CD4-positive, alpha-beta T cell (primary cell): ENCODE measurements around the gene KCNH1. TPM values are rescaled to one million over a fixed set of nuclear protein-coding genes. Genes with fewer than 3 reads are reported as not detected.

Source experiments
- ATAC-seq: fragments of 200-7000 bp; cut with Tn5 transposase; one replicate; pipeline ENCODE4 v1.10.0; 2022; ENCODE audit warnings: mild to moderate bottlenecking; ENCODE audit not compliant: poor library complexity
- CTCF ChIA-PET: fragments of 350-600 bp; sonication (Branson Sonifier 250); formaldehyde crosslinking; loops from one replicate; lab custom pipeline; 2021; ENCODE audit warnings: antibody characterized with exemption, inconsistent platforms; lab: Charles Lee
- POLR2A ChIA-PET: fragments of 350-600 bp; sonication (Branson Sonifier 250); formaldehyde crosslinking; loops from one replicate; lab custom pipeline; 2021; ENCODE audit warnings: antibody characterized with exemption, inconsistent platforms; lab: Charles Lee
- DNase-seq, 14 experiments: peaks; one replicate each; pipeline ENCODE4 v3.0.0-alpha.2; 2013 to 2020; ENCODE audit warnings: mixed read lengths in 2 of 14
- H3K27ac ChIP-seq, 2 donors: one replicate each; pipeline versions ENCODE4 v1.5.1 to v1.7.0; 2013; ENCODE audit warnings: low read length in 2 of 2, low read depth in 1 of 2, mild to moderate bottlenecking in 1 of 2
- H3K27me3 ChIP-seq, 2 experiments: 1 replicate in 1 of 2; 2 replicates in 1 of 2; pipeline versions ENCODE4 v1.6.1 to v1.7.0; 2013; ENCODE audit warnings: low read length in 2 of 2, control low read depth in 1 of 2, mild to moderate bottlenecking in 1 of 2, moderate library complexity in 1 of 2; ENCODE audit not compliant: insufficient read depth in 2 of 2, control insufficient read depth in 1 of 2
- H3K36me3 ChIP-seq: one replicate; pipeline ENCODE4 v1.6.1; 2013; ENCODE audit warnings: low read length, control low read depth; ENCODE audit not compliant: insufficient read depth
- H3K4me1 ChIP-seq: one replicate; pipeline ENCODE4 v1.6.1; 2013; ENCODE audit warnings: low read length, control low read depth; ENCODE audit not compliant: insufficient read depth
- H3K4me3 ChIP-seq: one replicate; pipeline ENCODE4 v1.5.1; 2013; ENCODE audit warnings: mild to moderate bottlenecking, low read length, moderate library complexity
- H3K9me3 ChIP-seq, 2 experiments: 1 replicate in 1 of 2; 2 replicates in 1 of 2; pipeline versions ENCODE4 v1.6.1 to v1.7.0; 2013; ENCODE audit warnings: low read length in 2 of 2, mild to moderate bottlenecking in 2 of 2, control low read depth in 1 of 2, moderate library complexity in 1 of 2; ENCODE audit not compliant: control insufficient read depth in 1 of 2, insufficient read depth in 1 of 2
- H3K27ac Mint-ChIP-seq: one replicate; pipeline ENCODE4 v1.8.0; 2020; ENCODE audit warnings: mixed read lengths
- H3K27me3 Mint-ChIP-seq: one replicate; pipeline ENCODE4 v1.8.0; 2021; ENCODE audit warnings: mixed read lengths
- H3K36me3 Mint-ChIP-seq: one replicate; pipeline ENCODE4 v1.8.0; 2021; ENCODE audit warnings: low read depth, mixed read lengths
- H3K4me1 Mint-ChIP-seq: one replicate; pipeline ENCODE4 v1.8.0; 2021; ENCODE audit warnings: low read depth, mixed read lengths
- H3K4me3 Mint-ChIP-seq: one replicate; pipeline ENCODE4 v1.8.0; 2020; ENCODE audit warnings: mild to moderate bottlenecking, mixed read lengths
- H3K9me3 Mint-ChIP-seq: one replicate; pipeline ENCODE4 v1.8.0; 2020; ENCODE audit warnings: mixed read lengths
- intact Hi-C, 2 experiments: fragments of 100-400 bp; cut with DNase I in 1 of 2; cut with micrococcal nuclease in 1 of 2; formaldehyde crosslinking; loops; one replicate each; pipeline versions ENCODE4 v1.15.1 to v1.9.0; 2023 to 2025; cut with DNase I, micrococcal nuclease
- total RNA-seq, 174 experiments: library from RNA in 2 of 174; stranded (reverse) in 2 of 174; gene quantifications; one replicate each; pipeline ENCODE4 v1.2.3 and lab custom pipeline; 2021 to 2026
- TF ChIP-seq, protein P1 (sequence below): fragments of 200-600 bp; IDR thresholded peaks from one replicate; pipeline ENCODE4 v1.8.0; 2022; ENCODE audit warnings: antibody characterized with exemption, mild to moderate bottlenecking

The KCNH1 gene
- total RNA-seq, 2 experiments from 2014 or later = not detected

DNA sequence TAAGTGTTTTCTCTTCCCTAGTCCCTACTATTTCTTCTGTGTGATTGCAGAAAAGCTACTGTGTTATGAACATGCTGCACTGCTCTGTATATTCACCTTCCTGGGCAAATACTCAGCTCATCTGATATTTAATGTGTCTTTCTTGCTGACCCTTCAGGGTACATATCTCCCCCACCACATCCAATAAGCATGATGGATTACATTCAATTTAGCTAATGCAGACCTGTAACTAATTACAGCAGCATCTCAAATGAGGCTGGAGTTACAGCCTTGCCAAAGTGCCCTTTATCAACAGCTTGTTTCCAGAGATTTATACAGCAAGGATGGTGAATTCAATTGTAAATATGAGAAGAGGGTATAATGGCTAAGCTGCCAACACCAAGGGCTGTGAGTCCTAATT is 144.0 kb downstream of the KCNH1 start:
- Mint-ChIP-seq H3K9me3 (peaks cover 7% of the 10 kb centered on the region), H3K4me1 (no peaks in the 10 kb centered on the region), H3K4me3 (no peak overlapping the region), H3K36me3 (no peaks in the 10 kb centered on the region), H3K27me3 (peaks cover 56% of the 10 kb centered on the region), H3K27ac (no peak overlapping the region)
- no peaks in the 10 kb centered on the region for H3K36me3 ChIP-seq
- H3K4me3 ChIP-seq = no peak overlapping the region
- CTCF ChIA-PET = no interaction called here
- intact Hi-C loops = no loop called here
- DNase-seq = no peak
- no peaks in the 10 kb centered on the region for H3K4me1 ChIP-seq
- H3K27me3 ChIP-seq = peaks cover 3 to 5% of the 10 kb centered on the region in 2 experiments
- no peak overlapping the region for H3K27ac ChIP-seq
- TF ChIP-seq, protein P1, sequence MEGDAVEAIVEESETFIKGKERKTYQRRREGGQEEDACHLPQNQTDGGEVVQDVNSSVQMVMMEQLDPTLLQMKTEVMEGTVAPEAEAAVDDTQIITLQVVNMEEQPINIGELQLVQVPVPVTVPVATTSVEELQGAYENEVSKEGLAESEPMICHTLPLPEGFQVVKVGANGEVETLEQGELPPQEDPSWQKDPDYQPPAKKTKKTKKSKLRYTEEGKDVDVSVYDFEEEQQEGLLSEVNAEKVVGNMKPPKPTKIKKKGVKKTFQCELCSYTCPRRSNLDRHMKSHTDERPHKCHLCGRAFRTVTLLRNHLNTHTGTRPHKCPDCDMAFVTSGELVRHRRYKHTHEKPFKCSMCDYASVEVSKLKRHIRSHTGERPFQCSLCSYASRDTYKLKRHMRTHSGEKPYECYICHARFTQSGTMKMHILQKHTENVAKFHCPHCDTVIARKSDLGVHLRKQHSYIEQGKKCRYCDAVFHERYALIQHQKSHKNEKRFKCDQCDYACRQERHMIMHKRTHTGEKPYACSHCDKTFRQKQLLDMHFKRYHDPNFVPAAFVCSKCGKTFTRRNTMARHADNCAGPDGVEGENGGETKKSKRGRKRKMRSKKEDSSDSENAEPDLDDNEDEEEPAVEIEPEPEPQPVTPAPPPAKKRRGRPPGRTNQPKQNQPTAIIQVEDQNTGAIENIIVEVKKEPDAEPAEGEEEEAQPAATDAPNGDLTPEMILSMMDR = no peak
- ATAC-seq = no peak
- POLR2A ChIA-PET = no interaction called here
- H3K9me3 ChIP-seq = peaks cover 0 to 4% of the 10 kb centered on the region in 2 experiments

DNA sequence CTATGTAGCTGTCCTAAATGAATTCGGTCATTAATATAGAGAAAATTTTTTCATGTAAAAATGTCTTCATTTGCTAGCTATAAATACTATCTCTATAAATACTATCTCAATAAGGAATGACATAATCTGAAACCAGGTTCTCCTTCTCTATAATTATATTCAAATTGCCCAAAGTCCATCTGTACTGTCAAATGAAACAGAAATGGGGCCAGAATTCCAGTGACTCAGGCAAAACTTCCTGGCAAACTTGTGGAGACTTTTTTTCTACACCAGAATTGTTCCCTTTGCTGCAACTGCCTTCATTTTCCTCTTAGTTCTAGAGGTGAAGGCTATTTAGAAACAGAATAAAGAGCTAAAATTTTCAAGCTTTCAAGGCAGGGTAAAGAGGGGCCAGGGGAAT is 152.5 kb downstream of the KCNH1 start:
- no peak for ATAC-seq
- H3K9me3 Mint-ChIP-seq = peaks cover 9% of the 10 kb centered on the region
- no peaks in the 10 kb centered on the region for H3K4me1 Mint-ChIP-seq
- no peak overlapping the region for H3K4me3 ChIP-seq
- H3K9me3 ChIP-seq = peaks cover 0 to 4% of the 10 kb centered on the region in 2 experiments
- no peak for DNase-seq
- intact Hi-C loops = no loop called here
- H3K27me3 Mint-ChIP-seq = peaks cover 19% of the 10 kb centered on the region
- peaks cover 6 to 7% of the 10 kb centered on the region in 2 experiments for H3K27me3 ChIP-seq
- no peak overlapping the region for H3K27ac Mint-ChIP-seq
- no peaks in the 10 kb centered on the region for H3K4me1 ChIP-seq
- H3K4me3 Mint-ChIP-seq = no peak overlapping the region
- ChIA-PET POLR2A (no interaction called here), CTCF (no interaction called here)
- H3K27ac ChIP-seq = no peak overlapping the region
- H3K36me3 Mint-ChIP-seq = no peaks in the 10 kb centered on the region
- no peaks in the 10 kb centered on the region for H3K36me3 ChIP-seq
- TF ChIP-seq, protein P1 = no peak

DNA sequence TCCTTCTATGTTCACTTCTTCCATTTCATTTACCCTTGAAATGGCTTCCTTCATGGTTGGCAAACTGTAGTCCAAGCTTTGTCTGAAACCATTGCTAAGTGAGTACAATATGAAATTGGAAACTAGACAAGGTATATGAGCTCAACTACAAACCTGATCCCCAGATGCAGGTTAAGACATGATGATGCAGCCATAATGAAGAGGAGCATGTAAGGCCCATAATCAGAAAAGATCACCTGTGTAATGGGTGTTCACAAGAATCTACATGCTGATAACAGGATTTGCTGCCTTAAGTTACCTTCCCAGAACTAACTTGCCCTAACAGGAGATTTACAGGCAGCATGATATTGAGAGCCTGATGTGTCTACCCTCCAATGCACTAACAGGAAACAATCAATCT is 153.9 kb downstream of the KCNH1 start:
- Mint-ChIP-seq H3K36me3 (no peaks in the 10 kb centered on the region), H3K27me3 (peaks cover 19% of the 10 kb centered on the region), H3K4me1 (no peaks in the 10 kb centered on the region), H3K4me3 (no peak overlapping the region), H3K27ac (no peak overlapping the region), H3K9me3 (peaks cover 8% of the 10 kb centered on the region)
- H3K27me3 ChIP-seq = peaks cover 6 to 7% of the 10 kb centered on the region in 2 experiments
- H3K36me3 ChIP-seq = no peaks in the 10 kb centered on the region
- ChIA-PET CTCF (no interaction called here), POLR2A (no interaction called here)
- TF ChIP-seq, protein P1 = no peak
- intact Hi-C loops = no loop called here
- peaks cover 0 to 4% of the 10 kb centered on the region in 2 experiments for H3K9me3 ChIP-seq
- ATAC-seq (no peak), DNase-seq (no peak)
- no peak overlapping the region for H3K4me3 ChIP-seq
- no peaks in the 10 kb centered on the region for H3K4me1 ChIP-seq
- no peak overlapping the region for H3K27ac ChIP-seq
